Sigmoid colon (tissue), 7 donors: ENCODE measurements around the gene ETS1. TPM values are rescaled to one million over a fixed set of nuclear protein-coding genes. Genes with fewer than 3 reads are reported as not detected.

ENCODE experiments used
- DNase-seq: peaks from one replicate; pipeline ENCODE4 v3.0.0-alpha.2; 2019
- H3K27ac ChIP-seq, 4 donors: fragments of 200-600 bp; sonication (generic); one replicate each; pipeline ENCODE4 v1.5.1; 2016 to 2019; ENCODE audit warnings: mild to moderate bottlenecking in 1 of 4
- H3K27me3 ChIP-seq, 3 donors: fragments of 200-600 bp; sonication (generic); one replicate each; pipeline ENCODE4 v1.5.1; 2019; ENCODE audit warnings: mild to moderate bottlenecking in 1 of 3
- H3K36me3 ChIP-seq, 4 donors: fragments of 200-600 bp; sonication (generic); one replicate each; pipeline ENCODE4 v1.5.1; 2016 to 2019
- H3K4me1 ChIP-seq, 4 donors: fragments of 200-600 bp; sonication (generic); one replicate each; pipeline ENCODE4 v1.5.1; 2017 to 2019
- H3K4me3 ChIP-seq, 4 donors: fragments of 200-600 bp; sonication (generic); one replicate each; pipeline ENCODE4 v1.5.1; 2017 to 2019; ENCODE audit warnings: mild to moderate bottlenecking in 2 of 4, moderate library complexity in 1 of 4
- H3K9me3 ChIP-seq, 4 donors: fragments of 200-600 bp in 3 of 4; sonication (generic) in 3 of 4; one replicate each; pipeline versions ENCODE4 v1.5.1 to v1.6.1; 2013 to 2019
- CTCF ChIP-seq, 4 experiments: fragments of 450-650 bp in 3 of 4; fragments of 200-600 bp in 1 of 4; IDR thresholded peaks; one replicate each; pipeline ENCODE4 v1.5.1; 2016 to 2019; ENCODE audit warnings: antibody characterized with exemption in 4 of 4, mild to moderate bottlenecking in 3 of 4, moderate library complexity in 2 of 4
- EP300 ChIP-seq, 4 donors: sonication (generic); formaldehyde crosslinking; IDR thresholded peaks; one replicate each; pipeline ENCODE4 v1.6.1; 2017; ENCODE audit warnings: antibody characterized with exemption in 4 of 4
- POLR2A ChIP-seq, 2 donors: fragments of 450-650 bp; IDR thresholded peaks; one replicate each; pipeline ENCODE4 v1.6.1; 2016; ENCODE audit warnings: antibody characterized with exemption in 2 of 2, mild to moderate bottlenecking in 2 of 2, moderate library complexity in 2 of 2
- POLR2AphosphoS5 ChIP-seq, 4 donors: sonication (generic); formaldehyde crosslinking; IDR thresholded peaks; one replicate each; pipeline ENCODE4 v1.6.1; 2017; ENCODE audit warnings: antibody characterized with exemption in 4 of 4
- WGBS, 2 donors: extraction: QIAGEN DNeasy Blood & Tissue Kit; methylation state at CpG; one replicate each; pipeline ENCODE4 v1.1.7; 2013; 5-methylcytosine and 5-hydroxymethylcytosine counted together
- intact Hi-C: fragments of 100-400 bp; cut with DNase I; formaldehyde crosslinking; loops from one replicate; pipeline ENCODE4 v1.15.1; 2023
- polyA plus RNA-seq, 3 donors: library from polyadenylated mRNA; stranded (reverse); fragments of 200-250 nt; gene quantifications; one replicate each; pipeline ENCODE4 v1.2.3, GENCODE V29; 2013
- total RNA-seq, 4 donors: library from RNA; depleted of rRNA; stranded (reverse); fragments of >200 nt; gene quantifications; one replicate each; pipeline ENCODE4 v1.1.0, GENCODE V29; 2016
- donor health status: healthy with polysubstance abuse.
- donor health status: Bipolar disorder and iron deficiency.
- donor health status: healthy.

Gene ETS1
- total and polyA plus RNA-seq, 7 donors = 12.5 to 122 (median 24.6) TPM

- Histone ChIP-seq H3K27ac (peak overlapping the region; percentile 80 to 87 (median 82)), H3K36me3 (peaks cover 0 to 7% (median 0%) of the 10 kb centered on the region in 4 donors), H3K4me3 (no peak overlapping the region), H3K4me1 (peaks cover 0 to 63% (median 44%) of the 10 kb centered on the region in 4 donors), H3K27me3 (no peaks in the 10 kb centered on the region), H3K9me3 (no peaks in the 10 kb centered on the region)
- intact Hi-C loops = no loop called here
- WGBS, 2 donors = 60 to 65% methylated on average over 8 of the region's 8 CpGs
- DNase-seq = no peak
- TF ChIP-seq POLR2AphosphoS5 (IDR thresholded peaks at IDR 0.05) (no peak), POLR2A (IDR thresholded peaks at IDR 0.05) (no peak), EP300 (IDR thresholded peaks at IDR 0.05) (no peak), CTCF (IDR thresholded peaks at IDR 0.05) (no peak)
Observed at GRCh38 chr11:128508770-128509510, 78.4 kb downstream of the ETS1 start.

GRCh38 chr11:128507936-128508335 is 79.4 kb downstream of the ETS1 start:
- no peak for DNase-seq
- Histone ChIP-seq H3K36me3 (peaks cover 0 to 7% (median 0%) of the 10 kb centered on the region in 4 donors), H3K27me3 (no peaks in the 10 kb centered on the region), H3K4me3 (peak overlapping the region in 3 of 4 donors; percentile 18 to 33 (median 24)), H3K27ac (peak overlapping the region; percentile 80 to 87 (median 82)), H3K4me1 (peaks cover 0 to 73% (median 54%) of the 10 kb centered on the region in 4 donors), H3K9me3 (no peaks in the 10 kb centered on the region)
- no peak for TF ChIP-seq CTCF (IDR thresholded peaks at IDR 0.05)
- TF ChIP-seq EP300 (IDR thresholded peaks at IDR 0.05) = no peak
- TF ChIP-seq POLR2AphosphoS5 (IDR thresholded peaks at IDR 0.05) = no peak
- TF ChIP-seq POLR2A (IDR thresholded peaks at IDR 0.05) = no peak
- intact Hi-C loops = no loop called here
- WGBS, 2 donors = 10 to 42% methylated on average over 6 of the region's 6 CpGs

- peak overlapping the region; percentile 80 to 87 (median 82) for H3K27ac ChIP-seq
- TF ChIP-seq CTCF (IDR thresholded peaks at IDR 0.05) (no peak), POLR2AphosphoS5 (IDR thresholded peaks at IDR 0.05) (peak; percentile 70 to 94 (median 87)), POLR2A (IDR thresholded peaks at IDR 0.05) (peak; percentile 27 to 49), EP300 (IDR thresholded peaks at IDR 0.05) (peak in 1 of 4 donors; percentile 20)
- H3K4me3 ChIP-seq = peak overlapping the region in 3 of 4 donors; percentile 18 to 33 (median 24)
- DNase-seq = peak; percentile 96
- no peaks in the 10 kb centered on the region for H3K9me3 ChIP-seq
- H3K4me1 ChIP-seq = peaks cover 0 to 82% (median 62%) of the 10 kb centered on the region in 4 donors
- intact Hi-C loops = no loop called here
- 13 to 15% methylated on average over 12 of the region's 12 CpGs for WGBS, 2 donors
- no peaks in the 10 kb centered on the region for H3K36me3 ChIP-seq
- no peaks in the 10 kb centered on the region for H3K27me3 ChIP-seq
Observed at GRCh38 chr11:128506999-128507611, 80.3 kb downstream of the ETS1 start.

- WGBS, 2 donors = 78 to 89% methylated on average over 15 of the region's 15 CpGs
- H3K4me1 ChIP-seq = peaks cover 0 to 83% (median 70%) of the 10 kb centered on the region in 4 donors
- H3K36me3 ChIP-seq = no peaks in the 10 kb centered on the region
- intact Hi-C loops = no loop called here
- peak overlapping the region; percentile 80 to 87 (median 82) for H3K27ac ChIP-seq
- no peak overlapping the region for H3K4me3 ChIP-seq
- no peak for DNase-seq
- H3K9me3 ChIP-seq = no peaks in the 10 kb centered on the region
- no peaks in the 10 kb centered on the region for H3K27me3 ChIP-seq
- TF ChIP-seq EP300 (IDR thresholded peaks at IDR 0.05) (no peak), POLR2A (IDR thresholded peaks at IDR 0.05) (no peak), CTCF (IDR thresholded peaks at IDR 0.05) (no peak), POLR2AphosphoS5 (IDR thresholded peaks at IDR 0.05) (no peak)
Observed at GRCh38 chr11:128506356-128506755, 81.0 kb downstream of the ETS1 start.
